Loucy (cell line): ENCODE data around the gene SORCS2.

ENCODE experiments used
- EZH2phosphoT487 ChIP-seq: fragments of 200-600 bp; IDR thresholded peaks from 2 replicates; pipeline ENCODE4 v1.6.1; 2018; ENCODE audit warnings: antibody characterized with exemption, mild to moderate bottlenecking, moderate library complexity, borderline replicate concordance
- TF ChIP-seq, protein P1 (sequence below): fragments of 200-600 bp; sonication (generic); conservative IDR thresholded peaks from 2 replicates; pipeline ENCODE4 v1.5.1; 2014; ENCODE audit warnings: mild to moderate bottlenecking, antibody characterized with exemption, low read length

GRCh38 chr4:7261087-7261486, 68.7 kb downstream of the SORCS2 start:
- TF ChIP-seq, protein P1, sequence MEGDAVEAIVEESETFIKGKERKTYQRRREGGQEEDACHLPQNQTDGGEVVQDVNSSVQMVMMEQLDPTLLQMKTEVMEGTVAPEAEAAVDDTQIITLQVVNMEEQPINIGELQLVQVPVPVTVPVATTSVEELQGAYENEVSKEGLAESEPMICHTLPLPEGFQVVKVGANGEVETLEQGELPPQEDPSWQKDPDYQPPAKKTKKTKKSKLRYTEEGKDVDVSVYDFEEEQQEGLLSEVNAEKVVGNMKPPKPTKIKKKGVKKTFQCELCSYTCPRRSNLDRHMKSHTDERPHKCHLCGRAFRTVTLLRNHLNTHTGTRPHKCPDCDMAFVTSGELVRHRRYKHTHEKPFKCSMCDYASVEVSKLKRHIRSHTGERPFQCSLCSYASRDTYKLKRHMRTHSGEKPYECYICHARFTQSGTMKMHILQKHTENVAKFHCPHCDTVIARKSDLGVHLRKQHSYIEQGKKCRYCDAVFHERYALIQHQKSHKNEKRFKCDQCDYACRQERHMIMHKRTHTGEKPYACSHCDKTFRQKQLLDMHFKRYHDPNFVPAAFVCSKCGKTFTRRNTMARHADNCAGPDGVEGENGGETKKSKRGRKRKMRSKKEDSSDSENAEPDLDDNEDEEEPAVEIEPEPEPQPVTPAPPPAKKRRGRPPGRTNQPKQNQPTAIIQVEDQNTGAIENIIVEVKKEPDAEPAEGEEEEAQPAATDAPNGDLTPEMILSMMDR = no peak
- no peak for TF ChIP-seq EZH2phosphoT487
